Measurements from ENCODE around the gene PELI2.
A peak's percentile ranks its signal among the peaks of the same experiment; 100 is the strongest.

PELI2 gene

DNA sequence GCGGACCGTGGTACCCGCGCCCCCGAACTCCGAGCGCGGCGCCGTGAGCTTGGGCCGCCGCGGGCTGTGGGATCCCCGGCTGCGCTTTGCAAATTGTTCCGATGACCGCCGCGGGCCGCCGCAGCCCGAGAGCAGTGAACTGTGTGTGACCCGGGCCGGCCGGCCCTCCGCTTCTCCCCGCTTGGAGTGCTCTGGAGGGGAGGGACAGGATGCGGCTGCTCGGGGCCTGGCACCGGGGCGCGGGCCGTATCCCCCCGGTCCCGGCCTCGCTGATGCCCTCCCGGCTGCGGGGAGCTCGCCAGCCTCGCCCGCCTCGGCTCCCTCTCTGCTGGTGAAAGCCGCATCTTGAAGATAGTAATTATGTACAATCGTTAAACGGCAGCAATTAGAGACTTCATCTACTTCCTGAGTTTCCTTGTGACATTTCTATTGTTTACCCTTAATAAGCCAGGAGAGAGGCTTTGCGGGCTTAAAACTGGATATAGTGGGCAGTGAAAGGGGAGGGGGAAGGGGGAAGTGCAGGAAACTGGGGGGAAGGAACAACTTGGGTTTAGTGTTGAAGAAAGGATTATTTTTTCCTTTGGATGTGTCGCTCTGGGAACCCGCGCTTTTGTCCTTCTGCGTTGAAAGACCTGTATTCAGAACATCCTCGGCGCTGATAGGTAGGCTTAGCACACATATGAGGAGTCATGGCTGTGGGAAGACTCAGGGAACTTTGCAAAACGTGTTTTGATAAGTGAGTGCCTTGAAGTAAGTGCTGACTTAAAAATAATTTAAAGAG lies 1.2 kb downstream of the PELI2 start:
- peak; percentile 48 for DNase-seq

DNA sequence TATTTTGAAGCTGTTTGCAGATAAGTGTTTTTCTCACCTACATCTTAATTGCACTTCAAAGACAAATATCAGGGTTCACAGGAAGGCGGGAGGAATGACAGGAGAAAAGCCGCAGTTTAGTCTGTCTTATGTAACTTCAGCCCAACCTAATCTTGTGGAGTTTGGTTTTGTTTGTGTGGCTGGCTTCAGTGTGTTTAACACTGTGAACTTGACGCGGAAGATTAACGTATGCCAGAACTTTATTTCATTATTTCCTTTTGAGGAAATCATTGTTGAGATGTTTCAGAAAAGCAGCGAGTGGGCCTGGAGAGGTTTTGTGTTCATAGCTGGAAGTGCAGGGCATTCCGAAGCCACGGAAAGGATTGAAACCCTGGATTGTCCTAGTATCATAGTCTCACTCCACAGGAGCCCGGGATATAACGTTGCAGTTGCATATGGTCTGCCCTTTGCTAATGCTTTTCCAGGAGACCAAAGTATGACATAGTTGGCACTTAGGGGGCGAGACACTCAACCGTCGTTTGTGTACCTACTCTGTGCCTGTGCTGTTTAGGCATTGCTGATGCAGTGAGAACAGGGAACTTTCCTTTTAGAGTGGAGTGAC lies 2.0 kb downstream of the PELI2 start:
- DNase-seq: peak; percentile 68

DNA sequence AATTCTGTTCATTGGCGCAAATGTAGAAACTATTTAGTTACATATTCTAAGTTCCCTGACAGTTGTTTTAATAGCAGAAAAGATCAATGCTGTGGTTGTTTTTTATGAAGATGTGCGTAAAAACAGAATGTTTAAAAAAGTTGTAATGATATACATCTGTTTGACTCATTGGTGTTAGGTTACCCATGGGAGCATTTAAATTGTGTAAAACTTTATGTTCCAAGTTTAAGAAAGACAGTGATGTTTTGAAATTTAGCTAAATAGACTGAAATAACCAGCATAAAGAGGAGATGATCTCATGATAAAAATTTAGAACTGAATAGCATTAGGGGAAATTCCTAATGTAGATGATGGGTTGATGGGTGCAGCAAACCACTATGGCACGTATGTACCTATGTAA lies 3.6 kb downstream of the PELI2 start:
- DNase-seq: no peak

DNA sequence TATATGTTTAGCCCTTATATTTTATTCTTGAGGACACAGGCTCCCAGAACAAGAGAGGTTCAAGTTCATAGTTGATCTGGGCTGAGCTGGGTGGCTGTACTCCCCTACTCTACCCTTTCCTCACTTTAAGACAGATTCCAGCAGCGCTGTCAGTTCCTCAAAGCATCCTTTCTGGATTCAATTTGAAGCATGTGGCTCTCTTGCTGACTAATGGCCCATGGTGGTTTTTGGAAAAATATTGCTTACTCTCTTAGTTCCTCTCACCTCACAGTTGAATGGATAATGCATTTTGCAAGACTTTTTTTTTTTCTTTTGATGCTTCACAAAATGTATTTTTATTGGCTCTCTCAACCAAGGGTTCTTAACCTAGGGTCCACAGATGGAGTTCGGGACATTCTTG lies 4.1 kb downstream of the PELI2 start:
- DNase-seq: no peak

DNA sequence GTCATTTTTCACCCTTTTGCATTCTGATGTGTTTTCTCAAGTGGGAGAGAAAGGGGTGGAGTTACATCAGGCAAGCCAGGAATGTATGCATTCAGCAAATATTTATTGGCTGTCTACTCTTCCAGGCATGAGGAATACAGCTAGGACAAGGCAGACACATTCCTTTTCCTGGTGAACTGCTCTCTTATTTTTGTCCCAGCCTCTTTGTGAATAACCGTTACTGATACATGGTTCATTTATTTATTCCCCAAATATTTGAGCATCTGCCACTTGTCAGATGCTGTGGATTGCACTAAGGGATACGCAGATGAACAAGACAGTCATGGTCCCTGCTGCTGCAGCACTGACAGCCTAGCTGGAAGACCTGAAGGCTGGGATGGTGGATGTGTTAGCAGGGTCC lies 6.1 kb downstream of the PELI2 start:
- DNase-seq: no peak

DNA sequence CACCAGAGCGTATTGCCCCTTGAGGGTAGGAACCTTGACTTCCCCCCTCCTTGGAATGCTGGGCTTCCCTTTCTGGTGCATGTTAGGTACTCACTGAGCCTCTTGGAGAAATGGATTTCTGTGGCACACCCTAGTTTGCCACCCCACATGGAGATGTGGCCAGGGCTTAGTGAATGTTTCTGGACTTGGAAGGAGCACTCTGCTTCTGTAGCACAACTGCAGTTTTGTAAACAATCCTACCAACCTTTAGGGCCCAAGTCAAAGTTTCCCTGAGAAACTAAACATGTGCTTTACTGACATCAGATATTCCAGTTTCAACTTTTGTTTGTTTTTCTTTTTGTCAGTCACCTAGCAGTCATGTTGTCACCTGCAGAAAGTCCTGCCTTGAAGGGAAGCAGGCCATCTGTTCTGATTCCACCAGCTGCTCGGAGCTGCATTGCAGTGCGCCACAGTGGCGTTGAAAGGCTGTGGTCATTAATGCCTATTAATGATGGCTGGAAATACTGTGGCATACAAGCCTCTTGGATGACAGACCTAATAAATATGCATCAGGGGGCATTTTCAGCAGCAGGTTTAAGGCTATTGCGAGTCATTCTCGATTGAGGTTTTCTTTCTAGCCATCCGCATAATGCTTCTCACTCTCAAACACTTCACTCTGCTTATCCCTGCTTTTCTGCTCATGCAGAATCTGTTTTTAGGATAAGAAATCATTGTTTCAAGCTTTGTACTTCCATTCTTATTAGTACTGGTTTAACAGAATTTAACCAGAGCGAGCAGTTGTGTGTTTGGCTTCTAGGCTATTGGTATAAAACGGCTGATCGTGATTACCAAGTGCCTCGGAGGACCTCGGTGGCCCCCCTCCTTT lies 7.8 kb downstream of the PELI2 start:
- DNase-seq: no peak

DNA sequence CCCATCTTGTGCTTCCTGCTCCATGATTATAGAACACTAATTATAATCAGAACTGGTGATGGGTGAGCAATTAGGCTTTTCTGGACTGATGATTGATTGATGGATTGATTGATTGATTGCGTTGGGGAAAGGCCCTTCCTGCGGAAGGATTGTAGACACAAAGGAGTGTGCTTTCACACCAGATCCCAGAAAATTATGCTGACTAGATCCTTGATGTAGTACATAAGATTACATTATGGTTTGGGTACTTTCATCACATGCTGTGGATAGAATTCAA lies 8.4 kb downstream of the PELI2 start:
- DNase-seq: no peak

DNA sequence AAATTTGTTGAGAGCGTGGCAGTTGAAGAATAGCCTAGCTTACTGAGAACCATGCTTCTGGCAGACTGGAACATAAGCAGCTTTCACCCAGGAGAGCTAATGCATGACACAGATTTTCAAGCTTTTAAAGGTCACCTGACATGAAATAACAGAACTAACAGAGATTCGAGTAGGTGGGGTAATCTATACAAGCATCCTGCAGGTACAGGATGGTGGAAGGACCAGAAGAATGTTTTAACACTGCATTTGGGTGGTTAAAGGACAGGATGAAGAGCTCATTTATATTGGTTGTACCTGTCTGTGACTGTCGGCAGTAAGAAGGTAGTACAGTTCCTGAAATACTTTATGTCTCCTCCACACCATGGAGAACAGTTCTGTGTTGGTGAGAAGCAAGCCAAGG lies 8.9 kb downstream of the PELI2 start:
- no peak for DNase-seq

DNA sequence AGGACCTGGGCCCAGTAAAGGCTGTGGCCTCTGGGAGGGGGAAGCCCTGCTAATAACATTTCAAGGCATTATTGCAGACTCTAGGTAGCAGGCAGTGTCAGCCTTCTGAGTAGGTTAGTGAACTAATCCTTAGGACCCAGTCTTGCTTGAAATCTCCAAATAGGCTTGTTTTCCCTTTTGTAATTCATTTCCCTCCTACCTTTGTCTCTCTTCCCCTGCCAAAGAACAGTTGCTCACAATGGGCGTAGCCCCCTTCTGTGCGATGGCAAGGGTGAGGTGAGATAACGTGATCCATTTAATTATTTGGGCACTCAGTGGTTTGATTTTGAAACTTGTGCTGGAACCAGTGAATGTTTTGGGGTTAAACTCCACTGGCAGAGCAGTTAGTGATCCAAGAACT lies 10.9 kb downstream of the PELI2 start:
- DNase-seq: no peak

DNA sequence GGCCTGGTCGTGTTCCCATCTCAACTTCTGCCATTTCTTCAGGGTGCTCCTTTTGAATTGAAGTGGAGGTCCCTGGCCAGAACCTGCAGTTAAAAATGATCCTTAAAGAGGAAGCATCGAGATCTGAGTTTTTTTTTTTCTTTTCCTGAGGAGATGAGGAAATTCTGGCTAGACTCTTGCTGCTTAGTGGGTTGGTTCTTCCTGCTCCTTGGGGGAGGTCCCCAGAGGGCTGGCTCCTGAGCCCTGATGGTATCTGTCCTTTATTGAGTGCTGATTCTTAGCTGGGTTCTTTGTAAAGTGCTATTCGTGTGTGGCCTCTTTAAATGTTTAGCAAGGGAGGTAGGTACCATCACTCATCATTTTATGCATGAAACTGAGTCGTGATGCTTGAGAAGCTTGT lies 11.7 kb downstream of the PELI2 start:
- DNase-seq: no peak

DNA sequence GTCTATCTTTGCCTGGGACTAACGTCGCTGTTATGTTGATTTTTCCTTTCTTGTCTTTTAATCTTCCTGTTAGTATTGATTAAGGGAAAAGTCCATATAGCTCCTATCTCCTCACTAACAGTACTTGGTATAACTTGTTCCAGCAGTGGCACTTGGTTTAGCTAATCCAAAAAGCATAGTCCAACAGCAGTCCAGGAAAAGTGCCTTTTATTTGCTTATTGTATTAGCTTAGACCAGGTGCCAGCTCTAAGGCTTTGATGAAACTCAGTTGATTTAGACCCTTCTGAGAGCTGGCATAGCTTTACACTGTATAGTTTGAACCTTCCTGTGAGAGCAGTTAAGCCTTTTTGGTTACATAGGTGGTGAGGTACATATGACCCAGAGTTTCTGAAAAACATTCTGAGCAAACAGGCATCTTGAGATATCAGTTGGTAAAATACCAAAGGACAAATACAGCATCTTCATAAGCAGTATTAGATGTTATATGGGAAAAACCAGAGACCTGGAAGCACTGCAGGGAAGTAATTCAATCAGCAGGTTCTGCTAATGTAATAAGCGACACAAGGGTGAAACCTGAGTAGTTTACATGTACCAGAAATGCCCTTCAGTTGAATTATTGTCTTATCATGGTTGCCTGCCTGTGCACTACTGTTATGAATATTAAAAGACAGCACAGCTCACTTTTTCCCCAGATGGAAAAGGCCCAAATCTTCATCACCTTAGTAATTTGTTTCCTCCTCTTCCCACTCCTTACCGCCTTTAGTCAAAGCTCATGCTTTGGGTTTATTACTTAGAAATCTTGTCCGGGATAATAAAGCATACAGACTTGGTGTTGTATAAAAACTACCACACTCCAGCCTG lies 13.0 kb downstream of the PELI2 start:
- peak; percentile 60 for DNase-seq

DNA sequence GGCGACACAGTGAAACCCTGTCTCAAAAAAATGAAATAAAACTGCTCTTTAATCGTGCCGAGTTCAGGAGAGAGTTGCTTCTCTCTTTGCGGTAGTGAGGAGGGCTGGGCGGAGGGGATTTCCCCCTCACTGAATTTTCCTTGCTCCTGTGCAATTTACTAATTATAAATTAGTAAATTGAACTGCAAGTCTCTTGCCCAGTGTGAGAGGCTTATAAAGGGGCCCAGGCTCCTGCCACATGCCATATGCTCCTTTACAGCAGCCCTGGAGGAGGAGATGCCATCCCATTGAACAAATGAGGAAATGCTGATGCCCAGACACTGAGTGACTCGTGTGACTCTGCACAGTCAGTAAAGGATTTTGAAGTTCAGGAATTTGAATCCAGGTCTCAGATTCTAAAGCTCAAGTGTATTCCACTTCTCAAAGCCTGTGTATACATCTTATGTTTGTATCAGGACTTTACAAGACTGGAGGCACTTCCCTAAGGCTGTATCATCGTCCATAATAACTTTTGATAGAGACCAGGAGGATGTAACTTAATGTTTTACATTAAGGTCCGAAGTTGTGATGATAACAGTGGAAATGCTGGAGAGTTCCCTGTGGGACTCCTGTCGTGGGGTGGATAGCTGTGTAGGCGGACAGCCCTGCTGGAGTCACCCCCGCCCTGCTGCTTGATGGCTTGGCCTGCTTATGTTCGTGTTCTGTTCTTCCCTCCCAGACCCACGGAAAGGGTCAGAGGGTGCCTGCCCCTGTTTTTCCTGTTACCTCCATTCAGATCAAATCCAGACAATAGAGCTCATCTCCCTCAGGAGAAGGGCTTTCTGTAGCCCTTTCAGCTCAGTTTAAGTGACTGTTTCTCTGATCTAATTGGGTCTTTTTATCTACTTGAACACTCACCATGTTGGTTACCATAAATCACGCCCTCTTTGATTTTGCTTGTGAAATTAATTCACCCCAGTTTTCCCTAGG lies 13.9 kb downstream of the PELI2 start:
- no peak for DNase-seq

DNA sequence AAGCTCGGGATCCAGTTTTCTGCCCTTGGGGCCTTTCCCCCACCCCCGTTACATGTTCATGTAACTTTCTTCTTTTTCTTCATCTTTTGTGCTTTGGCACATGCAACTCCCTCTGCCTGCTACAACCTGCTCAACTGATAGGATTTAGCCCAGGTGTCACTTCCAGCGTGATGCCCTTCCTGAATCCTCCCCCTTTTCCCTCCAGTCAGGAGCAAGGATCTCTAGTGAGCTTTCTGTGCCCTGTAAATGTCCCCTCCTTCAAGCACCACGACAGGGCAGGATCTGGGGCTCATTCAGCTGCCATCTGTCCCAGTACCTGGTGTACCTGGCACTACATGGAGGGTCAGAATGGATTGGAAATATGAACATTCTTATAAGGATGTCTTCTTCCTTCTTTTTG lies 15.3 kb downstream of the PELI2 start:
- DNase-seq: peak; percentile 15

DNA sequence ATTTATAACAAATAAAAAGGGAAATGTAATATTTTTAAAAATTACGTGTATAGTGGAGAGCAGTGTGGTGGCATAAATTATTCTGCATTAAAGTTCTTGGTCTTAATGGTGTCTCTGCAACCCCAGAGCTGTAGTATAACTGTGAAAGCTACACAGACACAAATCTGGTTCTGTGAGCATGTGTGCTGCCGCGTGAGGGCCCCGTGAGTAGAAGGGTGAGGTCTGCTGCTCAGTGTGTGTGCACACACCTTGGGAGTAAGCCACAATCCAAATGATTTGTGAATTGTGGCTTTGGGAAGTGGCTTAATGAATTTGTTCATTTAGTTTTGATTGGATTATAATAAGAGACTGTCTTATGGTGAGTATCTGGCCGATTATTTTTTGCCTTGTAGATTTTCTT lies 16.8 kb downstream of the PELI2 start:
- DNase-seq: peak; percentile 52

DNA sequence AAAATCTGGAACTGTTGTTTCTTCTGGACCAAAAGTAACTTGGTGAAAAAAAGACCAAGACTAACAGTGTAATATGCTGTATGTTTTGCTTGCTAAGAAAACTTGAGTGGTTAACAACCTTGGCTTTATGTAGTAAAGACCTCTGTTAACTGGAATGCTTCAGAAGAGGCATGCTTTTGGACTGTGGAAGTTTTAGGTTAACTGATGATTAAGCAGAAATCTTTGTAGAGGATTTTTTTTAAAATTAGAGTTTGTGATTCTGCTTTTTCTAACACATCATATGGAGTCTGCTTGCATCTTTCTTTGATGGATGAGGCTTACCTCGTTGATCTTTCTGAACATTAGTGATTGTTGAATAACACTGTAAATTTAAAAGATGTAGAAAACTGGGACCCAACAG lies 17.5 kb downstream of the PELI2 start:
- no peak for DNase-seq

DNA sequence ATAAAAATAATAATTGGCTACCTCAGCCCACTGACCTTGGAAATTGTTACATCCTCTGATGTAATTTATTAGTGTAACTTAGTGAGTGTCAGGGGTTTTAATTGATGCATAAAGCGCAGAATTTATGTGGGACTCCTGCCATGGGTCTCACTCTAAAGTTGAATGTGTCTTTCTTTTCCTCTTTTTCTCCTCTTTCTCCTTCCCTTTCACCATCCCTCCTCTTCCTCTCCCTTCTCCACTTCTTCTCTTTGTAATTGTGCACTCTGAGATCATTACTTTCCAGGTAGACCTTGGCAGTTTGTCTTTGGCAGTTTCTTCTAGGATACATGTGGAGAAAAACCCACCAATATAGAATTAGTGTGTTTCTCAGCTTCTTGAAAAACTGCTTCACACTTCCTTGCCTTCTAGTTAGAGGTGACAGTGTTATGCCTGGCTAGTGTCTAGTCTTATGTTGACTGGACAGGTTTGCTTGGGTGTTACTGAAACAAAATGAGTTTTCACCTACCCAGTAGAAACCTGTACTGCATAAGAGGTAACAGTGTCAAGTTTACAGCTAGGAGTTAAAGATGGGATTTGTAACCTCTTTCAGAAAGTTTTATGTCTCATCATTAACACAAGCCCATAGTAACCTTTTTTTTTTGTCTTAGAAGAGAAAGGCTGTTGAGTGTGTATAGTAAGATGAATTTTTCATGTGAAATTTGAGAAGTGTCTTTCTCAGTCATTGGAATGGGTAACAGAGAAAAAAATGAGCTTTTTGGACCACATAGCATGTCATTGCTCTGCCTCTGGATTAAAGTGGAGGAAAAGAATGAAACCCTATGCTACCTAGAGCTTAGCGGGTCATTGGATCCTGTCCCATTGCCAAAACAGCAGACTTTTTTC lies 18.6 kb downstream of the PELI2 start:
- no peak for DNase-seq

DNA sequence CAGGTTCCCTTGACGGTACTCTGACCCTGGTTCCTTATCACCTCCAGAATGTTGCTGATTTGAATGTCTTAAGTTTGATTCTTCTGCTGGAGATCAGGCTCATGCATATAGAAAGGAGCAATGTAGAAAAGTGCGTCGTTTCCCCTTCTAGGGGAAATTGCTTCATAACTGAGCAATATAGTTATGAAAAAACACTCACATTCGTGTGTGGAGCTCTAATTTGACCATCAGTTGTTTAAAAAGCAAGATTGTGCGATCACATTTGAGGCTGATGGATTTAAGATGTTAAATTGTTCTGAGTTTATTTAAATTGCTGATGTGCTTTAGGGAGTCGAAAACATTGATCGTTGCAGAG lies 19.2 kb downstream of the PELI2 start:
- no peak for DNase-seq

DNA sequence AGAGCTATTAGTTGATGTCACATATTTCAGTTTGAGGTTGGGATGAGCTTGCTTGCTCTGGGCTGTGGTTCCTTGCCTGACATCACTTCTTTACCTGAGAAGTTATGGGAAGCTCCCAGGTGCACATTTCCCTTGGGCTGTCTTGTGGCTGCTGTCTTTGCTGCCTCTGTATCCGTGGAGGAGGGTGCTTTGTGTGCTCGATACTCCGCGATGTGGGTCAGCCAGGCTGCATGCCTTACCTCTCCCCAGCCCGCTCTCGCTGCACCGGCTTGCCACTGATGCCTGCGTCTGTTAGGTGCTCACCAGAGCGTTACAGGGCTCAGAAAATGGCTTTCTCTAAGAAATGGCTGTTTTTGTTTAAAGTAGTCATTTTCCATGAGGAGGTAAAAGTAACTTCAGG lies 19.6 kb downstream of the PELI2 start:
- DNase-seq: peak; percentile 79

DNA sequence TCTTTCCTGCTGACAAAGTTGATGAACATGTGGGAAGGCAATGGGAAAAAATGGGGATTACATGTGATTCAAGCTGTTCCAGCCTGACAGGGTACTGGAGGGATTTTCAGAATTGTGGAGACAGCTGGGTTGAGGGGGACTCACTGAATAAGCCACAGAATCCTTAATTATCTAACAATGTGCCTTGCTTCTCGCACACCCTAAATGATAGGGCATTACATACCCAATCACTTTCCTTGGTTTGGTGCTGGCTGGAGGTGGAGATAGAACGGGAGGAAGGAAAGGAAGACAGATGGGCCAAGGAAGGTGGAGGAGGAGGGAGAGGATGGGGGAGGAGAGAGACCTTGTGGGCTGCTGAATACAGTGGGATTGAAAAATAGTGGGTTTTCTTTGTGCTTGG lies 20.7 kb downstream of the PELI2 start:
- DNase-seq: no peak

DNA sequence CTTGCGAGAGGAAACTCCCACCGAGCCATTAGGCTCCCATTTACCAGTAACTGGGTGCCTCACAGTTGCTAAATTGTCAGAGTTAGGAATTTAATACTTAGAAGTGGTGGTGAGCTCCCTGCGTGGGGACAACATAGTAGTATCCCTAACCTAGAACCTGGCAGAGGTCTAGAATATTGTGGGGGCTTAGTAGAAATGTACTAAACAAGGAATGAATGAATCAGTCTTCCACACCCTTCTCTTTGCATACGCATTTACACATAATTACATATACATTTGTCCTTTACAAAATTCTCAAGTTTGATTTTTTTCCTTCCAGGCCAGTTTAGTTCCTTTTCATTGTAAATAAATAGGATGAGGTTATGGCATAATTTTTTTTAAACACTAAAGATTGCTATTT lies 24.1 kb downstream of the PELI2 start:
- no peak for DNase-seq

DNA sequence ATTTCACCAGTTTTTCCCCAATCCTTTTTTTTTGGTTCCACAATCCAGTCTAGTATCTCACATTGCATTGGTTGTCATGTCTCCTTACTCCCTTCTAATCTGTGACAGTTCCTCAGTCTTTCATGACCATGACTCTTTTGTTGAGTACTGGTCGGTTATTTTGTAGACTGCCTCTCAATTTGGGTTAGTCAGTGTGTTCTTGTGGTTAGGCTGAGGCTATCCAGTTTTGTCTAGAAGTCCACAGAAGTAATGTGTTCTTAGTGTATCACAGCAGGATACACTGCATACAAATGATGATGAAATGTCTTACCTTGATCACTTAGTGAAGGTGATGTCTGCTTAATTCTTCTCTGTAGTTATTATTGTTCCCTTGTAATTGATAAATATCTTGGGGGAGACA lies 24.8 kb downstream of the PELI2 start:
- no peak for DNase-seq
